GM12878 (cell line): ENCODE results near the gene RASGRF1. TPM values are rescaled to one million over a fixed set of nuclear protein-coding genes. Genes with fewer than 3 reads are reported as not detected.

Source experiments
- ATAC-seq: fragments of 200-7000 bp; cut with Tn5 transposase; 3 replicates; pipeline ENCODE4 v1.9.1; 2020; ENCODE audit warnings: mild to moderate bottlenecking, moderate library complexity
- BruUV-seq: library from RNA; stranded (reverse); fragments of 400-500 nt; replicated peaks from 2 replicates; lab custom pipeline; 2021; lab: Mats Ljungman, UMichigan
- CTCF ChIA-PET: fragments of 300-600 bp; sonication (Branson Sonifier 250); formaldehyde crosslinking; extraction: SDS; loops from one replicate; lab custom pipeline; 2021; ENCODE audit warnings: inconsistent platforms; lab: Yijun Ruan, JAX
- POLR2A ChIA-PET: fragments of 350-600 bp; formaldehyde crosslinking; extraction: SDS; loops from one replicate; lab custom pipeline; 2021; ENCODE audit warnings: inconsistent platforms; lab: Charles Lee
- RAD21 ChIA-PET: fragments of 300-600 bp; sonication (Branson Sonifier 250); formaldehyde crosslinking; loops from one replicate; lab custom pipeline; 2023; ENCODE audit warnings: antibody characterized with exemption; ENCODE audit not compliant: unreplicated experiment; lab: Charles Lee
- SMC1A ChIA-PET: fragments of 300-600 bp; sonication (Branson Sonifier 250); formaldehyde crosslinking; loops from one replicate; lab custom pipeline; 2023; ENCODE audit not compliant: unreplicated experiment, uncharacterized antibody; lab: Charles Lee
- DNase-seq: peaks from one replicate; pipeline ENCODE4 v3.0.0-alpha.2; 2011; ENCODE audit warnings: low read depth, low spot score
- FAIRE-seq: peaks from 3 replicates; lab custom pipeline; 2011; peaks lifted over from hg19 to GRCh38; lab: Jason Lieb, UNC
- H2AFZ ChIP-seq: 2 replicates; pipeline ENCODE4 v1.6.0; 2011; ENCODE audit warnings: low read depth, low read length, control low read depth; ENCODE audit not compliant: control insufficient read depth
- H3K27ac ChIP-seq: 2 replicates; pipeline ENCODE4 v1.5.1; 2011; ENCODE audit warnings: control low read depth; ENCODE audit not compliant: control insufficient read depth, insufficient read depth
- H3K27me3 ChIP-seq, 2 experiments: replicated peaks in 1 of 2; 2 replicates each; pipeline versions ENCODE4 v1.6.0 to v1.6.1; 2011; ENCODE audit warnings: low read length in 1 of 2; ENCODE audit not compliant: control insufficient read depth in 2 of 2, insufficient read depth in 2 of 2
- H3K36me3 ChIP-seq, 2 experiments: 2 replicates each; pipeline ENCODE4 v1.5.1; 2011; ENCODE audit warnings: low read length in 1 of 2; ENCODE audit not compliant: control insufficient read depth in 2 of 2, insufficient read depth in 2 of 2
- H3K4me1 ChIP-seq: 2 replicates; pipeline ENCODE4 v1.6.1; 2011; ENCODE audit warnings: mild to moderate bottlenecking, low read length, moderate library complexity, mixed read lengths; ENCODE audit not compliant: control insufficient read depth, insufficient read depth
- H3K4me2 ChIP-seq: 2 replicates; pipeline ENCODE4 v1.6.0; 2011; ENCODE audit warnings: control low read depth; ENCODE audit not compliant: control insufficient read depth, insufficient read depth
- H3K4me3 ChIP-seq: fragments of 200-600 bp; sonication (generic); 2 replicates; pipeline ENCODE4 v1.5.1; 2016
- H3K79me2 ChIP-seq: 2 replicates; pipeline ENCODE4 v1.6.0; 2011; ENCODE audit warnings: low read length; ENCODE audit not compliant: control insufficient read depth, insufficient read depth
- H3K9ac ChIP-seq: 2 replicates; pipeline ENCODE4 v1.8.0; 2011; ENCODE audit warnings: low read length, control low read depth, mixed read lengths; ENCODE audit not compliant: control insufficient read depth, insufficient read depth
- H3K9me3 ChIP-seq: replicated peaks from 3 replicates; pipeline ENCODE4 v1.5.1; 2011; ENCODE audit warnings: mild to moderate bottlenecking, low read length; ENCODE audit not compliant: control insufficient read depth, insufficient read depth
- H4K20me1 ChIP-seq: 2 replicates; pipeline ENCODE4 v1.6.0; 2011; ENCODE audit not compliant: control insufficient read depth, insufficient read depth
- FOS ChIP-seq: IDR thresholded peaks from 3 replicates; pipeline ENCODE4 v1.6.1; 2011; ENCODE audit warnings: borderline replicate concordance; ENCODE audit not compliant: insufficient read length; ENCODE audit errors: extremely low read depth
- PBX3 ChIP-seq: IDR thresholded peaks from 2 replicates; pipeline ENCODE4 v1.6.1; 2011; ENCODE audit warnings: mild to moderate bottlenecking, low read depth, low read length, moderate library complexity; ENCODE audit not compliant: insufficient replicate concordance
- POLR2A ChIP-seq: IDR thresholded peaks from 2 replicates; pipeline ENCODE4 v1.6.1; 2011; ENCODE audit warnings: low read depth, mild to moderate bottlenecking, low read length
- POLR2AphosphoS5 ChIP-seq: IDR thresholded peaks from 2 replicates; pipeline ENCODE4 v1.6.1; 2011; ENCODE audit warnings: mild to moderate bottlenecking, low read length, inconsistent platforms
- SMAD5 ChIP-seq: IDR thresholded peaks from 2 replicates; pipeline ENCODE4 v1.6.1; 2016; ENCODE audit warnings: antibody characterized with exemption, low read depth
- STAT1 ChIP-seq: fragments of 450-650 bp; conservative IDR thresholded peaks from 2 replicates; pipeline ENCODE4 v1.6.1; 2014; ENCODE audit warnings: antibody characterized with exemption, mild to moderate bottlenecking
- WGBS: methylation state at CpG from one replicate; pipeline ENCODE4 v1.1.6; 2016; ENCODE audit warnings: low lambda C conversion rate; ENCODE audit not compliant: insufficient replicate concordance, insufficient coverage; ENCODE audit errors: missing lambda C conversion rate; 5-methylcytosine and 5-hydroxymethylcytosine counted together
- in situ Hi-C: fragments of 300-500 bp; cut with MboI; formaldehyde crosslinking; loops from 9 replicates; pipeline ENCODE4 v1.14.3; 2018; ENCODE audit warnings: mixed read lengths
- intact Hi-C: fragments of 100-400 bp; cut with micrococcal nuclease; formaldehyde crosslinking; loops from one replicate; pipeline ENCODE4 v1.14.2; 2022; ENCODE audit not compliant: unreplicated experiment
- polyA plus RNA-seq, 11 experiments: library from polyadenylated mRNA; depleted of rRNA in 4 of 11; unstranded in 6 of 11; stranded (reverse) in 5 of 11; fragments of >200 nt; fragmentation: Nextera tagmentation in 4 of 11; fragmentation: Illumina TruSeq in 1 of 11; extraction: Ambion mirVana in 4 of 11; extraction: Trizol in 1 of 11; gene quantifications; 1 replicate in 1 of 11; 2 replicates in 10 of 11; pipeline versions ENCODE4 v1.2.1 to v1.2.3, GENCODE V29; 2011 to 2016; ENCODE audit warnings: inconsistent platforms in 2 of 11, missing spikeins in 2 of 11, low read depth in 1 of 11
- total RNA-seq, 4 experiments: library from RNA; depleted of rRNA in 3 of 4; stranded (reverse); fragments of >200 nt in 3 of 4; fragmentation: Illumina TruSeq in 1 of 4; extraction: Trizol in 1 of 4; gene quantifications; 2 replicates each; pipeline versions ENCODE4 v1.2.1 to v1.2.3, GENCODE V29; 2013 to 2021
- TF ChIP-seq, protein P1 (sequence below): IDR thresholded peaks from 2 replicates; pipeline ENCODE4 v1.6.1; 2012; ENCODE audit warnings: low read length, inconsistent platforms

RASGRF1 gene
- total and polyA plus RNA-seq, 10 of the 15 experiments (the other 5 are each of a cell fraction or from before 2014, with no cell fraction given), result 0.20 to 1.9 (median 0.86) TPM

- peaks cover 52 to 61% of the 10 kb centered on the region in 2 experiments for H3K36me3 ChIP-seq
- 0 out of 2 replicates have a peak, but pooled peaks have one; percentile 27 for TF ChIP-seq SMAD5
- TF ChIP-seq, protein P1, sequence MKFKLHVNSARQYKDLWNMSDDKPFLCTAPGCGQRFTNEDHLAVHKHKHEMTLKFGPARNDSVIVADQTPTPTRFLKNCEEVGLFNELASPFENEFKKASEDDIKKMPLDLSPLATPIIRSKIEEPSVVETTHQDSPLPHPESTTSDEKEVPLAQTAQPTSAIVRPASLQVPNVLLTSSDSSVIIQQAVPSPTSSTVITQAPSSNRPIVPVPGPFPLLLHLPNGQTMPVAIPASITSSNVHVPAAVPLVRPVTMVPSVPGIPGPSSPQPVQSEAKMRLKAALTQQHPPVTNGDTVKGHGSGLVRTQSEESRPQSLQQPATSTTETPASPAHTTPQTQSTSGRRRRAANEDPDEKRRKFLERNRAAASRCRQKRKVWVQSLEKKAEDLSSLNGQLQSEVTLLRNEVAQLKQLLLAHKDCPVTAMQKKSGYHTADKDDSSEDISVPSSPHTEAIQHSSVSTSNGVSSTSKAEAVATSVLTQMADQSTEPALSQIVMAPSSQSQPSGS, result no peak
- TF ChIP-seq, all 136 proteins: peak for 1
- Histone ChIP-seq H3K4me2 (no peak overlapping the region), H2AFZ (no peak overlapping the region), H3K9ac (no peak overlapping the region), H3K4me3 (no peak overlapping the region), H3K27ac (no peak overlapping the region), H3K79me2 (peaks cover 7% of the 10 kb centered on the region), H4K20me1 (no peaks in the 10 kb centered on the region), H3K9me3 (no peaks in the 10 kb centered on the region), H3K27me3 (no peaks in the 10 kb centered on the region), H3K4me1 (peaks cover 13% of the 10 kb centered on the region)
- ATAC-seq (no peak), FAIRE-seq (no peak), DNase-seq (no peak)
- CTCF ChIA-PET, result no interaction called here
- SMC1A ChIA-PET, result no interaction called here
- intact Hi-C loops, result no loop called here
- in situ Hi-C loops, result no loop called here
- BruUV-seq, result no TSS peak
- RAD21 ChIA-PET, result no interaction called here
- POLR2A ChIA-PET, result interaction anchor here (1.0 kb wide), 1 partner anchor 11 kb away, joined by 3 read pairs; no protein-coding TSS in a partner anchor
- 92% methylated on average over 13 of the region's 13 CpGs for WGBS
These were observed 158.2 kb downstream of the RASGRF1 start for GRCh38 chr15:78932258-78932808.

DNA sequence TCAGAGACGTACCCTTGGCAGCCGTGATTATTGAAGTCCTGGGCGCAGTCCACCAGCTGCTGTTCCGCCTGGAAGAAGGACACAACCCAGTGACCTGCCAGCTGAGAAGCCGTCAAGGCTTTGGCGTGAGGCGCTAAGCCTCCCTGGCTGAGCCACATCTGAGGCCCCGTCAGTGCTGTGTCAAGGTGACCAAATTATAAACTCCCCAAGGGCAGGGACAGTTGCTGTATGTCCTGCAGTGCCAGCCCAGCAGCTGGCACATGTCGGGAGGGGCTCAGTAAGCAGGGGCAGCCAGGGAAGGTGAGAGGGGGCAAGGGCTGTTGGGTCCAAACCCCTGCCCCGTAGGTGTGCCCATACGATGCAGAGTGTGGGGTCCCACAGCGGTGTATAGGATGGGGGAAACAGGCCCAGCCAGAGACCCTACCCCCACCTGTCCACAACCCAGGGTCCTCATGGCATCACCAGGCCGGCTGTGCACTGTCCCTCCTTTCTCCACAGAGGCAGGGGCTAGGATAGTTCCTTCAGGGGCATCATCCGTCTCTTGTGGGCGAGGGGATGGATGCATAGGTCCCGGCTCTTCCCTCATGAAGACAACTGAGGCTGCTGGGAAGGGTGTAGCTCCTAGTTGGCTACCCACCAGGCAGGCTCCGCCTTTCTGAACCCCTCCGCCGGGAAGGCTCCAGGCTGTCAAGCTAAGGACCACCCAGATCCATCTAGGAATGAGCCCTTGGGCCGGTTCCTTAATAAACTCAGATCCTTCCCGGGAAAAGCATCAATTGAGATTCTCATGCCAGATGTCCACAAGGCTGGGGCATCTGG is 158.9 kb downstream of the RASGRF1 start:
- WGBS, result 85% methylated on average over 21 of the region's 21 CpGs

More for the DNA sequence above, 158.9 kb downstream of the RASGRF1 start:
- CTCF ChIA-PET, result interaction anchor here (2.0 kb wide), 1 partner anchor 21 kb away, joined by 7 read pairs; no protein-coding TSS in a partner anchor
- no peaks in the 10 kb centered on the region for H3K9me3 ChIP-seq
- no TSS peak for BruUV-seq
- ATAC-seq (no peak), DNase-seq (no peak), FAIRE-seq (no peak)
- POLR2A ChIA-PET, result no interaction called here
- no peak overlapping the region for H3K27ac ChIP-seq
- peaks cover 6% of the 10 kb centered on the region for H3K4me1 ChIP-seq
- peaks cover 51 to 61% of the 10 kb centered on the region in 2 experiments for H3K36me3 ChIP-seq
- no peaks in the 10 kb centered on the region for H3K27me3 ChIP-seq
- SMC1A ChIA-PET, result no interaction called here
- RAD21 ChIA-PET, result no interaction called here
- no peak for TF ChIP-seq PBX3
- TF ChIP-seq STAT1, result no peak
- no peak for TF ChIP-seq FOS
- TF ChIP-seq POLR2A, result peak; percentile 35
- peak; percentile 43; the same call in 1 of the 2 replicates for TF ChIP-seq POLR2AphosphoS5
- H4K20me1 ChIP-seq, result no peaks in the 10 kb centered on the region
- H2AFZ ChIP-seq, result no peak overlapping the region
- H3K9ac ChIP-seq, result no peak overlapping the region
- in situ Hi-C loops, result no loop called here
- intact Hi-C loops, result no loop called here
- no peak overlapping the region for H3K4me3 ChIP-seq
- H3K4me2 ChIP-seq, result no peak overlapping the region
- H3K79me2 ChIP-seq, result peaks cover 2% of the 10 kb centered on the region
